Lower leg skin (tissue), 3 donors: ENCODE data around the gene HMGXB3.

Source experiments
- CTCF ChIP-seq, 3 donors: fragments of 450-650 bp; IDR thresholded peaks; one replicate each; pipeline ENCODE4 v1.5.1; 2016; ENCODE audit warnings: antibody characterized with exemption in 3 of 3, mild to moderate bottlenecking in 3 of 3, moderate library complexity in 2 of 3
- POLR2A ChIP-seq, 2 donors: fragments of 450-650 bp; IDR thresholded peaks; one replicate each; pipeline ENCODE4 v1.6.1; 2016 to 2017; ENCODE audit warnings: antibody characterized with exemption in 2 of 2, mild to moderate bottlenecking in 1 of 2, moderate library complexity in 1 of 2

DNA sequence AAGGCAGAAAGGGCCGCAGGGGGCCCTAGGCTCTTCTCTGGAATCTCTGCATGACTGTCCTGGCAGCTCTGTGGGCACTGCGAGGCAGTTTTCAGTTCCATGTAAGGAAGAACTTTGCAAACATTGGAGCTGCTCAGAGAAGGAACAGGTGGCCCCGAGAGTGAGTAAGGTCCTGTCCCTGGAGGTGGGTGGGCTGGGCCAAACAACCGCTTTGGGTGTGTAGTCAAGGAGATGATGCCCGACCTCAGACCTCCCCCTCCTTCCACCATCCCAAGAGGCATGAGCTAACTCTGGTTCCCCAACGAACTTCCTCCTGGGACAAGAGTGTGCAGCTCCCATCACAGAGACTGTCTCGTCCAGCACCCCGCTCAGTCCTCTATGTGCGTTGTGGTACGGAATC, 65.3 kb downstream of the HMGXB3 start:
- TF ChIP-seq POLR2A (IDR thresholded peaks at IDR 0.05) (no peak), CTCF (IDR thresholded peaks at IDR 0.05) (no peak)
